Globus pallidus (tissue), 1 donor: Measurements from ENCODE around the gene VRK3.
A peak's percentile ranks its signal among the peaks of the same experiment; 100 is the strongest.

Source experiments
- DNase-seq: peaks from one replicate; pipeline ENCODE4 v3.0.0-alpha.2; 2015; ENCODE audit warnings: low spot score

The VRK3 gene

DNA sequence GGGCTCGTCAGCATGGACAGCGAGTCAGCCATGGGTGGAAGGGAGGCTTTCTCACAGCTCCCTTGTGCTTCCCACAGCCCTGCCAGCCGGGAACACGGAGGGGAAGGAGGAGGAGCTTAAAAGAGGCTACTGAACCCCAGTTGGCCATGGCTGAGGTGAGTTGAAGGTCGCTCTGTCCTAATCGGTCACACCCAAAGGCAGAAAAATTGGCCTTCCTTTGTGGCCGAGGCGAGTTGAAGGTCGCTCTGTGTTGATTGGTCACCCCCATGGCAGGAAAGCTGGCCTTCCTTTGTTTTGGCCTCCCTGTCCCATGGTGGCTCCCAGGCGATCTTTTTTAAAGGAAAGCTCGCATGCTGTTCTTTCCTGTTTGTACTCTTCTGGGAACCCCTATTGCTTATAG lies 5.8 kb upstream of the VRK3 start:
- DNase-seq, result no peak

DNA sequence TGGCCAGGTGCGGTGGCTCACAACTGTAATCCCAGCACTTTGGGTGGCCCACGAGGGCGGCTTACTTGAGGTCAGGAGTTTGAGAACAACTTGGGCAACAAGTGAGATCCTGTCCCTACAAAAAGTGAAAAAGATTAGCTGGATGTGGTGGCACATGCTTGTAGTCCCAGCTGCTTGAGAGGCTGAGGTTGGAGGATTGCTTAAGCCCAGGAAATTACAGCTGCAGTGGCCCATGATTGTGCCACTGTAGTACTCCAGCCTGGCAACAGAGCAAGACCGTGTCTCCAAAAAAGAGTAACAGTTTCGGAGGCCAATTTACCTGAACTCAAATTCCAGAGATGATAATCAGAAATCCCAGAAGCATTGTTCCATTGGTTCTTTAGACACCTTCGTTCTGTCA lies 5.1 kb upstream of the VRK3 start:
- DNase-seq, result no peak

DNA sequence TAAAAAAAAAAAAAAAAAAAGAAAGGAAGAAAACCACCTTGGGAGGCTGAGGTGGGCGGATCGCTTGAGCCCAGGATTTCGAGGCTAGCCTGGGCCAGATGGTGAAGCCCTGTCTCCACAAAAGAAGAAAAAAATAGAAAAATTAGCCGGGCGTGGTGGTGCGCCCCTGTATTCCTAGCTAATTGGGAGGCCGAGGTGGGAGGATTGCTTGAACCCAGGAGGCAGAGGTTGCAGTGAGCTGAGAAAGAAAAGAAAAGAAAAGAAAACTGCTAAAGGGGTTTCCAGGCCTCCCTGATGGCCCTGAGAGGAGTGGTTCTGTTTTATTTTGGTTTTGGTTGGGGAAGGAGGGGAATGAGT lies 1.4 kb upstream of the VRK3 start:
- no peak for DNase-seq

DNA sequence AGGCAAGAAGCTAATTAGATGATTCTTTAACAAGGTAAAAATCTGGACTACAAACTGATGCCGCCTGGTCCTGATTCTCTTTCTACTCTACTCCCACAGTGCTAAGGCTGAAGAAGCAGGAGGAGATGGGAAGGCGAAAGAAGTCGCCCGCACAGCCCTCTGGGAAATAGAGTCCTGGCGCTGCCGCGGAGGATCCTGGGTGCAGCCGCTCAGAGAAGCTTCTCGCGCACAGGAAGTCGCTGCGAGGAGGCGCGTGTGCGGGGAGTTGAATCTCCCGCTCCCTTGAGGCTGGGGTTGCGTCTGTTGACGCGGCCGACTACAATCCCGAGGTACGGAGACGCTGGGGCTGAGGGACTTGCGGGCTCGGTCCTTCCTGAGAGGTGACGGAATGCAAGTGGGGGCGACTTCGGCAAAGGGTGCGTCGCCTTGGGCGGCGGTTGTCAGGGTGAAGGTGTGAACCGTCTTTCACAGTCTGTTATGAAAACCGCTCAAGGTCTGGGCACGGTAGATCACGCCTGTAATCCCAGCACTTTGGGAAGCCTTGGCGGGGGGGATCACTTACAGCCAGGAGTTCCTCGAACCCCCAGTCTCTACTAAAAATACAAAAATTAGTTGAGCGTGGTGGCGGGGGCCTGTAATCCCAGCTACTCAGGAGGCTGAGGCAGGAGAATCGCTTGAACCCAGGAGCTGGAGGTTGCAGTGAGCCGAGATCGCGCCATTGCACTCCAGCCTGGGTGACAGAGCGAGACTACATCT lies 800 bp upstream of the VRK3 start, which contains the start of gene ZNF473:
Gene ZNF473, plus strand, starts transcription at position 212 of the 756 bp plus-strand sequence. CDS start 5,078 bp downstream, outside the sequence.
- no peak for DNase-seq

DNA sequence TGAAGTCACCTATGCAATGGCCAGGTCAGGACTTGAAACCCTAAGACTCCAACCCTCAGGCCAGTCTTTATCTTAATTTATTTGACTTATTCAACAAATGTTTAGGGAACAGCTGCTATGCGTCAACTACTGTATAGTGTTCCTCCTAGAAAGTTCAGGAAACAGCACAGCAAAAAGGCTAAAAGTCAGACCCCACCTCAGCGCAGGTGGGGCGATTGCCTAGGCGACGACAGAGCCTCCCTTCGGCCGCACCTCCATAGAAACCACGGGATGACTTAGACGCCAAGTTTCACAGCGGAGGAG lies 502 bp downstream of the VRK3 start:
- no peak for DNase-seq

DNA sequence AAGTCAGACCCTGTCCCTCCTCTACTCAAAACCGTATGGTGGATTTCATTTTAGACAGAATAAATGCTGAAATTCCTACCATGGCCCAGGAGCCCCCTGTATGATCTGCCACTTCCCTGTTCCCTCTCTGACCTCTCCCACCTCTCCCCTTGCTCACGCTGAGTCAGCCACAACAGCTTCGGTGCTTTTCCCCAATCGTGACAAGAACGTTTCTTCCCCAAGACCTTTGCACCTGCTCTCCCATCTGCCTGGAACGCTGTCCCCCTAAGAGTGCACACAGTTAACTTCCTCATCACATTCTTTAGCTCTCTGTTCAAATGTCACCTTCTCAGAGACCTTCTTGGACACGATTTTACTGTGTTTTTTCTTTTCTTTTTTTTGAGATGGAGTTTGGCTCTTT lies 2.3 kb downstream of the VRK3 start:
- no peak for DNase-seq

DNA sequence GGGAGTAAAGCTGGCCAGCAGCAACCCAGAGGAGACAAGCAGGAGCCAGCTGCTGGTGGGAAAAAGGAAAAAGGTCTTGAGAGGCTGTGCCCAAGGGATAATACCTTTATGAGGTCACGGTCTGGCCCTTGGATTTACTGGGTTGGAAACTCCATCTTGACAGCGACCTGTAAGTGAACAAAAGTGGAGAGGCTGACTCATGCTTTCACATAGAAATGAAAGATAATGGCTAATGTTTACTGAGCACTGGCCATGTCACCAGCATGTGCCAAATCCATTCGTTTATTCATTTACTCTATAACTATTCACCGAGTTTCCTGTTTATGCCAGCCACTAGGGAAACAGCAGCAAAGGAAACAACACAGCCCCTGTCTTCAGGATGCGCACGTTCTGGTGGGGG lies 4.7 kb downstream of the VRK3 start:
- DNase-seq, result no peak

DNA sequence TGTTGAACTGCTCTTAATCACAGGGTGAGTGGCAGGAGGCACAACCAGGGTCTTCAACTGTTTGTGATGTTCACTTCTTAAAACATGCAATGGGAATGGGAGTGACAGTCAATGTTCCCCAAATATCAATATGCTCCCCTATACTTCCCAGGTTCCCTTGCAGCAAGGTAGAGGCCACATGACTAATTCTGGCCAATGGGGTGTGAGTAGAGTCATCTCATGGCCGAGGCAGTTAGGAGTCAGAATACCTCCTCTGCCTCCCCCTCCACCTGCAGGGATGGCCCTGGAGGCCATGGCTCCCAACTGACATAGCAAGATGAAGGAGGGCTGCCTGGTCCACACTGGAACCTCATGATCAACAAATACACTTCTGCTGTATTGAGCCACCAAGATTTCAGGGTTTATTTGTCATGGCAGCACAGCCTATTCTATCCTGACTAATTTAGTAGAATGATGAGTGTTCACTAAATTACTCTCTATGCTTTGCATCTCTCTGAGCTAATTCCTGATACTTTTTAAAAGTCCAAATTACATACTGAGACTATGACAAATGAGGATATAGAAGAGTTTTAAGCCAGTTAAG lies 8.9 kb downstream of the VRK3 start:
- DNase-seq, result no peak

DNA sequence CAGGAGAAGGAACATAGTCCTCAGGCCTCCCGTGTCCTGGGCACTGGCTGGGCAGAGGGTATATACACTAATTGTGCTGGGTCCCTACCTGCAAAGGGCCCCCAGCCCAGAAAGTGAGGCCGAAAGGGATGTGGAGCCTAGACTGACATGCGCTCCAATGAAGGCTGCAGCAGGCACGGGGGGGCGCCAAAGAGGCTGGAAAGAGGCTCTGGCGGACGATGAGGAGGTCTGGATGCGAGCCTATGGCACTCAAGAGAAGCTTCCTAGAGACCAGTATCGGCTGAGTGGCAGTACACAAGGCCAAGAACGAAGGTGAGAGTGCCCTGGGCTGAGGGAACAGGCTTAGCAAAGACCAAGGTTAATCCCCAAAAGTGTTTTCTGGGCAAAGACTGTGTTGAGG lies 16.6 kb downstream of the VRK3 start:
- DNase-seq, result no peak

DNA sequence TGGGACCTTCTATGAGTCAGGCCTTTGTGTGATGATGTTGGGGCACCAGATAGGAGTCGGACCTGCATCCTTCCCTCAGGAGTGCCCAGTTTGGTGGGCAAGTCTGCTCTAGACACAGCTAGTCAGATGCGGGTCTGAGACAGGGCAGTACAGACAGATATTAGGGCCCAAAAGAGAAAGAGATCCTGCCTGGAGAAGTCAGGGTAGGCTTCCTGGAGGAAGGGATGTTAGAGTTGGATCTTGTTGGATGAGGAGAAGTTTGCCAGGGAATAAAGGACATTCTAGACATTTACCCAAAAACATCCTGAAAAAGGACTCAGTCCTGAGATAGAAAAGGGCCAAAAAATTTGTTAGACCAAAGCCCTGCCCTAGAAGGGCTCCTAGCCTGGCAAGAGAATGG lies 17.2 kb downstream of the VRK3 start:
- no peak for DNase-seq

DNA sequence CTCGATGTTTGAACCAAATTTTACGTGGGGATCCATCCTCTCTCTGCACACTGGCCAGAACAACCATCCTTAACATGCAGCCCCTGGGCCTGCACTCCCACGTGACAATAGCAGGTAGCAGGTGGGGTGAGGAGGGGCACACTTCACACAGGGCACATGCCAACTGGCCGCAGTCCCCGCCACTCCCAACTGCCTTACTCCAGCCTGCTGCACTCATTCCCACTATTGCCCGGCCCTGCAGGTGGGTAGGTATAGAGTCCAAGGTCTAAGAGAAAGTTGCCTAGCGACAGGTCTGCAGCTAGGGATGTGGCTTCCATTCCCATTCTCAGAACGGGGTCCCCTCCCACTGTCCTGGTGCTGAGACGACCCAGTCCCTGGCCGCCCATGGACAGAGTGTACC lies 18.0 kb downstream of the VRK3 start:
- no peak for DNase-seq

DNA sequence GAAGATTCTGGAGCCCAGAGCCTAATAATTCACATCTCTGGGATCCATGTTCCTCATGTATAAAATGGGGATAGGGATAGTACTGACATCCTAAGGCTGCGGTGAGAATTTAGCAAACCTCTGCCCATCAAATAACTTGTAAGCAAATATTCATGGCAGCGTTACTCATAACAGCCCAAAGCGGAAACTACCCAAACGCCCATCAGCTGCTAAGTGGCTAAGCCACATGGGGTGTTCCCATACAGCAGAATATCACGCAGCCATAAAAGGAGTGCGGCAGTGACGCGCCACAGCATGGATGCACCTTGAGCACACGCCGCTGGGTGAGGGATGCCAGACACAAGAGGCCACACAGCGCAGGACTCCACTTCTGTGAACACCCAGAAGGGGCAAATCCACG lies 19.7 kb downstream of the VRK3 start:
- no peak for DNase-seq

DNA sequence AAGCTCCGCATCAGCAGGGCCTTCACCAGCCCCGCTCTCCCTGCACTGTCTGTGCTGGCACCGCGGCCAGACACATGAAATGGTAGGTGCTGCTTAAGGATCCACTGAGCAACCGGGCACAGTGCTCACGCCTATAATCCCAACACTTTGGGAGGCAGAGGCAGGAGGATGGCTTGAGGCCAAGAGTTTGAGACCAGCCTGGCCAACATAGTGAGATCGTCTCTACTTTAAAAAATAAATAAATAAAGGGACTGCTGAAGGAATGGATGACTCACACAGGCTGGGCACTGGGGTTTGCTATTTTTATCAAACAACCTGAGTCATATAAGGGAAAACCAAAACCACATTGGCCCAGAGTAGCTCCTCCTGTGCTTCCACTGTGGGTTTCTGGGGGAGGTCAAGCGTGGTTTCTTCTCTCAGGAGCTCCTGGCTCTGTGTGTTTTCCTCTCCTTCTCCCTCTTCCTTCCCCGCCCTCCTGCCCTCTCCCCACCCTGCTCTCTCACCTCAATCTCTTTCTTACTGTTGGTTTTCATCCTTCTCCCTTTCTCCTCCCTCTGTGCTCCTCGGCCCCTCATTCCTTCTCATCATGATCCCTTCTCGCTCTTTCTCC lies 21.3 kb downstream of the VRK3 start:
- no peak for DNase-seq

DNA sequence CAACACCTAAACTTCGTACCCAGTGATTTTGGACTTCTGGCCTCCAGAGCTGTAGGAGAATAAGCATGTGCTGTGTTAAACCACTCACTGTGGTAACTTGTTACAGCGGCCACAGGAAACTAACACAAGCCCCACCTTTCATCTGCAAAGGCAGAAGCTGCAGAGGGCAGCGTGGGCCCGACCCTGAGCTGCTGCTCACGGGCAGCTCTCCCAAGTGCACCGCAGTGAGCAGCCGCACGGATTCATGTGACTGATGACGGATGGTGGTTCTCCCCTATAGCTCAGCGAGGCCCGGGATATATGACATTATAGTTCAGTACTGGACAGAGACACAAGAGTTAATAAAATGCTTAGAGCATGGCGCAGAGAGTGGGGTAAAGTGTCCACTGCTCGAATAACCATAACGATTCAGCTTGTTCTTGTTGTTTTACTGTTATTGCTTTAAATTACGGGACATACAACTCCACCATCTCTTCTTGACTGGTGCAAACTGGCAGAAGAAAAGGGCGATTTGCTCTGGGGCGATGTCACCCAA lies 21.9 kb downstream of the VRK3 start:
- DNase-seq, result no peak

DNA sequence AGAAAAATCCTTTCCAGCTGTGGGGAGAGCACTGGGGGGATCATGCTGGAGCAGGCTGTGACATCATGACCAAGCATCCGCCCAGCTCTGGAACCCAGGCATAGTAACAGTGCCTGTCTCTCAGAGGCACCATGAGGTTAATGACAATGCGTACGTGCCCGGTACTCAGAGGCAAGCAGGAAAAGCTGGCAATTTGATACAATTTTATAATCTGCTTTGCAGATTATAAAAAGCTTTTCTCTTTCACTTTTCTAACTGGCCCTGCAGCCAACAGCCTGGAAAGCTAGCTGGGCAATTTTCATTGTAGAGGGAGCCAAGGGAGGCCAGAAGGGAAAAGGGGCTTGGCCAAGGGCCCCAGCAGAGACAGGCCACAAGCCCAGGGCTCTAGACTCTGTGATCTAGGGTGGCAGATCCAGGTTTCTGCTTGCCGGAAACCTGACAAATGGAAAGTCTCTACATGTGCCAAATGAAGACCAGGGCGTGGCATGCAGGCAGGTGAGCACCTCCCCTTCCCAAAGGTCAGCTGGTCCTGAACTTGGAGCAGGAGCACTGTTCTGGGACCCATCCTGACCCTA lies 22.7 kb downstream of the VRK3 start:
- DNase-seq, result no peak

DNA sequence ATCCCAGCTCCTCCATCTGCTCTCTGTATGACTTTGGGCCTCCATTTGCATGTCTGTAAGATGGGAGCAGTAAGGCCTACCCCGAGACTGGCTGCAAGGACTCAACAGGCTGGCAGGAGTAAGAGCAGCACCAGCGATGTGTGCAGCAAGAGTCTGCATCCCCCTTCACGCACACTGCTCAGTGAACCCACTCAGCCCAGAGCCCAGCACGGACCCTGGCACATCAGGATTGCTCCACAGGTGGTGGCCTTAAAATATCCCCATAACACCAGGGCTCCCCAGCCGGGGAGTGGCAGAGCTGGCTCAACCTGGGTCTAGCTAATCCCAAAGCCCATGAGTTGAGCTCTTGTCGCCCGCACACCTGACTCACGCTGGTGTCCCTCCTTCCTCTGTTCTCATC lies 23.4 kb downstream of the VRK3 start:
- no peak for DNase-seq

DNA sequence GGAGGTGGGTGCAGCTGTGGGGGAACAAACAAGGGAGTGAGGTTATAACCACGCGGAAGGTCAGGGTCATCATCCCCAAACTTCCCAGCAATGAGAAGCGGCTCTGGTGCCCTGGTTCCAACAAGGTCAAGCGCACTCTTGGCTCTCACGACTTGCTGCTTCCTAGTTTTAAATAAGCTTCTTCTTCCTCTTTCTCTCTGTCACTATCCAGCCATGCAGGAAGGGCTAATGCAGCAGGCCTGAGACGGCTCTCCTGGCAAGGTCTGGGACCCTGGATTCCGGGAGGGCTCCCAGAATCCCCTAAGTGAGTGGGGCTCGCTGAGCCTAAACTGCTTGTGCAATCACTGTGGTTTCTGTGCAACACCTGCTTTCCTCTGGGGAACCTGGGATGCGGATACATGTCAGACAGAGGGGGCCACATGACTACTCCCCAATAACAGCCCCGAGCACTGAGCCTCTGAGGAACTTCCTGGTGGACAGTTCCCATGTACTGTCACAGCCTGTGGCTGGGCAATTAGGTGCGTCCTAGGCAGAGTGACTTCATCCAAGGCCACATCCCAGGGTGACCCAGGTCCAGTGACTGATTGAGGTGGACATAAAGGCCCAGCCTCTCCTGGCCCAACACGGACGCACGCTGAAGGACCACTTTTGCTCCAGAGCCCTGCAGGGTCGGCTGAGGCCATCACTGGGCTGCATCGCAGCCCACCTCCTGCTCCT lies 24.2 kb downstream of the VRK3 start:
- no peak for DNase-seq

DNA sequence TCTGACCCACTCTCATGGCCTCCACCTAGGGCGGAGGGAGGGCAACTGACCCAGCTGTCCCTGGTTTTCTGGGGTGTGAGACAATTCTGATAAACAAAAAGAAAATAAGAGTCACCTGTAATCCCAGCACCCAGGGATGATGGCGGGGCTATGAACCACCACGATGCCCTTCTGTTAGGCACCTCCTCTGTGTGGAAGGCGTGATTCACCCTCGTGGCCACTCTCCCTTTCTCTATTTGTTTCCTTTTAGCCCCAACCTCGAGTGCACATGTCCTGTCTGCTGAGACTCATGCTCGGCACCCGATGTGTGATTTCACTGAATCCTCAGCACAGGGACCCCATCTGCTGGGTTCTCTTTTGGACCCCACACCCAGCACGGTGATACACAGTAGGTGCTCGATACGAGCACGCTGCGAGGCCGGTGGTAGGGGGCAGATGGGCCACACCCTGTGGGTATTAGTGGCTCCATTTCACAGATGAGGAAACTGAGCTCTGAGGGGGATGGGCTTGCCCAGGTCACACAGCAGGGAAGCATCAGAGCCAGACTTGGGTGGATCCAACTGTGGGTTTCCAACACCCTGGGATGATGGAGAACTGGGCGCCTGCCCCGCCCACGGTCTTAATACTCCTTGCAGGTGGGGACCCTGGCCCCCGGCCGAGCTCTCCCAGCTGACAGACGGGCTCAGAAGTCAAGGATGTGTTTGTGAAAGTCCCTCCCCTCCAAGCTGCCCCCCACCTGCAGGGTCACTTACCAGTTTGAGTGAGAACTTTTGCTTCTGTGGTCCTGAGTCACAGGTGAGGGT lies 24.9 kb downstream of the VRK3 start:
- no peak for DNase-seq

DNA sequence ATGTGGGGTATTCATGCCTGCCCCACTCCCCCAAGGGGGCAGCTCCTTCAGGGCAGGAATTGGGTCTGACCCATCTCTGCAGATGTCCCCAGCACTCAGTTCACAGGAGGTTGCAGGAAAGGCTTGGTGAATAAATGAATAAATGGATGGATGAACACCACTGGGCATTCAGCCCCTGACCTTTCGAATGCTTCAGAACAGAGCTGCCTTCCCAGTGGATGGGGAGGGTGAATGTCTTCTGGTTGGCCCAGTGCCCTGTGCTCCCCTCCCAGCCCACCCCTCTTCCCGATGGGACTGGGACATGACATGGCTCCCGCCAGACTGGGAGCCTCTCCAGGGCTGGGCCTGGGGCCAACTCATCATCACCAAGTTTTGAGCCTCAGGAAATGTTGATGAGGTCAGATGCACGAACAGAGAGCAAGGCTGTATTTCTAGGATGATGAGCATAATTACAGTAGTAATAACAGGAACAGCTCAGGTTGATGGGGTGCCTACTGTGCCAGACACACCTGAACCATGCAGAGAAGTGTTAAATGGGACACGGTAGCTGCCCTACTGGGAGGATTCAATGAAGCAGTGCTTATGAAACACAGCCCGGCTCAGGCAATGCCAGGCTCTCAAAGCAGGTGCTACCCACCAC lies 25.7 kb downstream of the VRK3 start:
- DNase-seq, result peak; percentile 32

DNA sequence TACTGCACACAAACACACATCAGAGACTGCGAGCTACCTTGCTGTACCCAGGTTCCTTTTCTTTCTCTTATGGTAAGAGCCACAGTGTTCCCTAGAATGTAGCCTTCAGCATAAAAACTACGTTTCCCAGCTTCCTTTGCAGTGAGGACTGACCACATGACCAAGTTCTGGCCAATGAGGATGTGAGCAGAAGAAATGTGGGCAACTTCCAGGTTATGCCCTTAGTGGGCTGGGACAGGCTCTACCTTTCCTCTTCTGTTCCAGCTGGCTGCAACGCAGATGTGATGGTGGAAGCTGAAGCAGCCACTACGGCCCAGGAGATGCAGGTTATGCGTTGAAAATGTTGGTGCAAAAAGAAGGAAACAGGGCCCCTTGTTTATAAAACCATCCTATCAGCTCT lies 27.5 kb downstream of the VRK3 start:
- no peak for DNase-seq

DNA sequence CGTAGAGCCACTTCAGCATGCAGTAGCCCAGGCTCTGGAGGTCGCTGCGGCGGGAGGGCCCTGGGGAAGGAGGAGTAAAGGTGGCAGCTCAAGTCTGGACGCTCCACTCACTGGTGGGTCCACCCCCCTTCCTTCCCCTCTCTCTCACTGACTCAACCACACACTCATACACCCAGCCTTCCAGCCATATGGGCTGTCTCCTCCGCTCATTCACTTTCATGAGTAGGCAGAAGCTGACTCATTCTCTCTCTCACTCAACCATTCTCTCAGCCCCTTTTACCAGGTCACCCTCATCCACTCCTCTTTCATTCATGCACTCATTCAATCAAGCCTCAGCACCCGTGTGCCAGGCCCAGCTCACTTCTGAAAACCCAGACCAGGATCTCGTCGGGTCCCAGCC lies 36.7 kb downstream of the VRK3 start:
- DNase-seq, result no peak
